Measurements from ENCODE around the gene PNN. TPM values are rescaled to one million over a fixed set of nuclear protein-coding genes. Genes with fewer than 3 reads are reported as not detected.
"Not testable (repeated sequence)": the region's sequence is repeated elsewhere in the genome, so short reads cannot be mapped to it uniquely, and the experiment has no call there.

PNN gene
- 10 to 100 TPM; 76.8 to 91.2 TPM for total RNA-seq

GRCh38 chr14:39174560-39175444, at the start of gene PNN:
TSS of gene PNN (plus strand) at chr14:39175254. CDS start at chr14:39175280, 26 bp downstream.
- H3K27me3 Mint-ChIP-seq: no peaks in the 10 kb centered on the region
- H3K9me3 Mint-ChIP-seq: no peaks in the 10 kb centered on the region
- H3K4me1 Mint-ChIP-seq: peaks cover 45% of the 10 kb centered on the region
- peak; percentile 98 for DNase-seq
- POLR2A ChIA-PET: interaction anchor here (0.5 to 1.3 kb wide), 2 partner anchors 50 to 61 kb away, joined by 3 to 5 read pairs; partner anchors contain the start of gene GEMIN2
- H3K4me3 Mint-ChIP-seq: peak within 1 kb of the TSS; percentile 89
- CTCF ChIA-PET: interaction anchor here (0.6 to 1.3 kb wide), 4 partner anchors 13 to 121 kb away, joined by 3 read pairs; no protein-coding TSS in a partner anchor
- peak within 1 kb of the TSS; percentile 95 for H3K27ac Mint-ChIP-seq
- peaks cover 39% of the 10 kb centered on the region for H3K36me3 Mint-ChIP-seq (ENCODE audit: low read depth)

- H3K27me3 Mint-ChIP-seq, H3K27ac Mint-ChIP-seq, POLR2A ChIA-PET, H3K9me3 Mint-ChIP-seq, H3K4me1 Mint-ChIP-seq, H3K4me3 Mint-ChIP-seq, DNase-seq: not testable (repeated sequence)
- peaks cover 57% of the 10 kb centered on the region for H3K36me3 Mint-ChIP-seq (ENCODE audit: low read depth)
- CTCF ChIA-PET: interaction anchor here (1.2 to 1.4 kb wide), 2 partner anchors 8 to 13 kb away, joined by 3 read pairs; no protein-coding TSS in a partner anchor
These were observed 37.2 kb upstream of the PNN start for GRCh38 chr14:39137835-39138234.

- DNase-seq: no peak
- Mint-ChIP-seq H3K27me3 (no peaks in the 10 kb centered on the region), H3K36me3 (ENCODE audit: low read depth) (peaks cover 60% of the 10 kb centered on the region), H3K4me3 (no peak overlapping the region), H3K9me3 (peaks cover 11% of the 10 kb centered on the region), H3K4me1 (peaks cover 2% of the 10 kb centered on the region), H3K27ac (no peak overlapping the region)
- ChIA-PET POLR2A (no interaction called here), CTCF (interaction anchor here (1.2 to 1.4 kb wide), 2 partner anchors 7 to 13 kb away, joined by 3 read pairs; no protein-coding TSS in a partner anchor)
These were observed 36.6 kb upstream of the PNN start for GRCh38 chr14:39138440-39138839.

GRCh38 chr14:39140170-39140569, 34.9 kb upstream of the PNN start:
- no peak for DNase-seq
- no peak overlapping the region for H3K27ac Mint-ChIP-seq
- ChIA-PET CTCF (no interaction called here), POLR2A (interaction anchor here (0.6 kb wide), 1 partner anchor 30 kb away, joined by 6 read pairs; the partner anchor contains the start of gene TRAPPC6B)
- H3K27me3 Mint-ChIP-seq: no peaks in the 10 kb centered on the region
- peaks cover 51% of the 10 kb centered on the region for H3K36me3 Mint-ChIP-seq (ENCODE audit: low read depth)
- H3K4me1 Mint-ChIP-seq: peaks cover 2% of the 10 kb centered on the region
- peaks cover 11% of the 10 kb centered on the region for H3K9me3 Mint-ChIP-seq
- H3K4me3 Mint-ChIP-seq: no peak overlapping the region

- CTCF ChIA-PET, POLR2A ChIA-PET, H3K4me3 Mint-ChIP-seq, DNase-seq, H3K4me1 Mint-ChIP-seq, H3K27ac Mint-ChIP-seq, H3K27me3 Mint-ChIP-seq: not testable (repeated sequence)
- peaks cover 49% of the 10 kb centered on the region for H3K36me3 Mint-ChIP-seq (ENCODE audit: low read depth)
- peaks cover 11% of the 10 kb centered on the region for H3K9me3 Mint-ChIP-seq
These were observed 33.4 kb upstream of the PNN start for GRCh38 chr14:39141623-39142022.

GRCh38 chr14:39143226-39143625, 31.8 kb upstream of the PNN start:
- not testable (repeated sequence) for DNase-seq, H3K4me1 Mint-ChIP-seq, H3K27ac Mint-ChIP-seq

GRCh38 chr14:39145266-39145966, 29.6 kb upstream of the PNN start:
- no peaks in the 10 kb centered on the region for H3K4me1 Mint-ChIP-seq
- no peaks in the 10 kb centered on the region for H3K27me3 Mint-ChIP-seq
- peaks cover 46% of the 10 kb centered on the region for H3K36me3 Mint-ChIP-seq (ENCODE audit: low read depth)
- ChIA-PET POLR2A (no interaction called here), CTCF (interaction anchor here (1.0 to 1.2 kb wide), 2 partner anchors 8 to 18 kb away, joined by 3 read pairs; no protein-coding TSS in a partner anchor)
- H3K9me3 Mint-ChIP-seq: peaks cover 11% of the 10 kb centered on the region
- peak overlapping the region; percentile 27 for H3K27ac Mint-ChIP-seq
- no peak overlapping the region for H3K4me3 Mint-ChIP-seq
- DNase-seq: no peak

More at GRCh38 chr14:39143226-39143625, 31.8 kb upstream of the PNN start:
- CTCF ChIA-PET, POLR2A ChIA-PET, H3K4me3 Mint-ChIP-seq, H3K27me3 Mint-ChIP-seq: not testable (repeated sequence)
- H3K9me3 Mint-ChIP-seq: peaks cover 11% of the 10 kb centered on the region
- peaks cover 53% of the 10 kb centered on the region for H3K36me3 Mint-ChIP-seq (ENCODE audit: low read depth)

- Mint-ChIP-seq H3K4me1 (no peaks in the 10 kb centered on the region), H3K4me3 (no peak overlapping the region), H3K36me3 (ENCODE audit: low read depth) (peaks cover 31% of the 10 kb centered on the region), H3K27me3 (no peaks in the 10 kb centered on the region), H3K9me3 (no peaks in the 10 kb centered on the region), H3K27ac (no peak overlapping the region)
- CTCF ChIA-PET: interaction anchor here (1.0 to 1.6 kb wide), 3 partner anchors 9 to 20 kb away, joined by 3 to 7 read pairs (median 3); partner anchors contain the start of gene PNN
- no peak for DNase-seq
- POLR2A ChIA-PET: no interaction called here
These were observed 20.4 kb upstream of the PNN start for GRCh38 chr14:39154594-39155189.

GRCh38 chr14:39157491-39157890, 17.6 kb upstream of the PNN start:
- Mint-ChIP-seq H3K27me3 (no peaks in the 10 kb centered on the region), H3K4me3 (no peak overlapping the region), H3K27ac (no peak overlapping the region), H3K4me1 (peaks cover 15% of the 10 kb centered on the region), H3K9me3 (no peaks in the 10 kb centered on the region), H3K36me3 (ENCODE audit: low read depth) (peaks cover 44% of the 10 kb centered on the region)
- DNase-seq: no peak
- ChIA-PET POLR2A (no interaction called here), CTCF (no interaction called here)

GRCh38 chr14:39158222-39158858, 16.7 kb upstream of the PNN start:
- no peaks in the 10 kb centered on the region for H3K9me3 Mint-ChIP-seq
- H3K4me1 Mint-ChIP-seq: peaks cover 19% of the 10 kb centered on the region
- ChIA-PET POLR2A (no interaction called here), CTCF (interaction anchor here (0.9 to 1.0 kb wide), 2 partner anchors 12 to 274 kb away, joined by 3 read pairs; partner anchors contain the start of genes FBXO33 and TRAPPC6B)
- no peak overlapping the region for H3K4me3 Mint-ChIP-seq
- H3K27ac Mint-ChIP-seq: no peak overlapping the region
- no peaks in the 10 kb centered on the region for H3K27me3 Mint-ChIP-seq
- DNase-seq: no peak
- peaks cover 45% of the 10 kb centered on the region for H3K36me3 Mint-ChIP-seq (ENCODE audit: low read depth)

GRCh38 chr14:39160494-39160893, 14.6 kb upstream of the PNN start:
- Mint-ChIP-seq H3K4me3 (no peak overlapping the region), H3K36me3 (ENCODE audit: low read depth) (peaks cover 49% of the 10 kb centered on the region), H3K4me1 (peaks cover 28% of the 10 kb centered on the region), H3K27me3 (no peaks in the 10 kb centered on the region), H3K9me3 (no peaks in the 10 kb centered on the region), H3K27ac (peak overlapping the region; percentile 71)
- no peak for DNase-seq
- ChIA-PET CTCF (interaction anchor here (1.0 kb wide), 1 partner anchor 10 kb away, joined by 5 read pairs; the partner anchor contains the start of gene TRAPPC6B), POLR2A (no interaction called here)

GRCh38 chr14:39167797-39168320, 7.2 kb upstream of the PNN start:
- POLR2A ChIA-PET, H3K9me3 Mint-ChIP-seq, H3K27me3 Mint-ChIP-seq, H3K27ac Mint-ChIP-seq, DNase-seq: not testable (repeated sequence)
- Mint-ChIP-seq H3K4me3 (peak overlapping the region; percentile 80), H3K36me3 (ENCODE audit: low read depth) (peaks cover 32% of the 10 kb centered on the region), H3K4me1 (peaks cover 45% of the 10 kb centered on the region)
- CTCF ChIA-PET: interaction anchor here (1.1 kb wide), 1 partner anchor 17 kb away, joined by 3 read pairs; no protein-coding TSS in a partner anchor

Measured in activated CD4-positive, alpha-beta T cell treated with anti-CD3 and anti-CD28 coated beads, Interleukin-2, amount 10 ng/mL, durations not matched to agents 7 days and 5 days (primary cell).